C4-2B (cell line): ENCODE data around the gene SERPINA5.
"Not testable (repeated sequence)": the region's sequence is repeated elsewhere in the genome, so short reads cannot be mapped to it uniquely, and the experiment has no call there.

Experiments
- CTCF ChIP-seq: fragments of 450-650 bp; conservative IDR thresholded peaks from 2 replicates; pipeline ENCODE4 v1.5.1; 2017; ENCODE audit warnings: mild to moderate bottlenecking
- ZFX ChIP-seq: fragments of 450-650 bp; IDR thresholded peaks from 2 replicates; pipeline ENCODE4 v1.6.1; 2017

GRCh38 chr14:94577472-94577871 is 3.8 kb upstream of the SERPINA5 start:
- not testable (repeated sequence) for TF ChIP-seq CTCF, ZFX
